Thymus (tissue), 11 donors: Measurements from ENCODE around the gene BLNK. TPM values are rescaled to one million over a fixed set of nuclear protein-coding genes. Genes with fewer than 3 reads are reported as not detected.

Experiments used
- DNase-seq, 9 donors: peaks; one replicate each; pipeline ENCODE4 v3.0.0-alpha.2; 2013; ENCODE audit warnings: low spot score in 9 of 9, low read depth in 6 of 9, missing footprints in 1 of 9
- H3K27ac ChIP-seq, 2 donors: one replicate each; pipeline ENCODE4 v1.5.1; 2013; ENCODE audit warnings: control low read depth in 1 of 2, low read depth in 1 of 2, low read length in 1 of 2, mild to moderate bottlenecking in 1 of 2, moderate library complexity in 1 of 2
- H3K27me3 ChIP-seq, 2 donors: one replicate each; pipeline ENCODE4 v1.5.1; 2013; ENCODE audit warnings: low read length in 1 of 2; ENCODE audit not compliant: control insufficient read depth in 2 of 2, insufficient read depth in 1 of 2
- H3K36me3 ChIP-seq, 2 donors: one replicate each; pipeline ENCODE4 v1.5.1; 2013; ENCODE audit warnings: low read length in 1 of 2, mild to moderate bottlenecking in 1 of 2, moderate library complexity in 1 of 2; ENCODE audit not compliant: control insufficient read depth in 2 of 2, insufficient read depth in 2 of 2
- H3K4me1 ChIP-seq, 2 donors: one replicate each; pipeline ENCODE4 v1.5.1; 2013; ENCODE audit warnings: low read length in 2 of 2; ENCODE audit not compliant: control insufficient read depth in 2 of 2, insufficient read depth in 2 of 2
- H3K4me3 ChIP-seq, 2 donors: one replicate each; pipeline ENCODE4 v1.5.1; 2013; ENCODE audit warnings: low read length in 2 of 2, control low read depth in 1 of 2, mild to moderate bottlenecking in 1 of 2
- H3K9me3 ChIP-seq, 2 donors: one replicate each; pipeline ENCODE4 v1.5.1; 2013; ENCODE audit warnings: low read length in 1 of 2, mild to moderate bottlenecking in 1 of 2; ENCODE audit not compliant: control insufficient read depth in 2 of 2, insufficient read depth in 1 of 2
- WGBS: extraction: QIAGEN DNeasy Blood & Tissue Kit; methylation state at CpG from one replicate; pipeline ENCODE4 v1.1.7; 2013; 5-methylcytosine and 5-hydroxymethylcytosine counted together
- polyA plus RNA-seq: library from polyadenylated mRNA; stranded (reverse); fragments of 200-250 nt; gene quantifications from one replicate; pipeline ENCODE4 v1.2.3, GENCODE V29; 2013
- total RNA-seq: library from RNA; stranded (reverse); fragments of 120-200 nt; gene quantifications from one replicate; pipeline ENCODE4 v1.2.4, GENCODE V29; 2013
- donor health status: healthy.

BLNK gene
- total and polyA plus RNA-seq, 2 donors: 7.2 to 11.2 TPM

- H3K27ac ChIP-seq: no peak overlapping the region
- no peaks in the 10 kb centered on the region for H3K9me3 ChIP-seq
- no peak overlapping the region for H3K4me3 ChIP-seq
- no peaks in the 10 kb centered on the region for H3K4me1 ChIP-seq
- H3K36me3 ChIP-seq: no peaks in the 10 kb centered on the region
- WGBS: 97% methylated on average over 3 of the region's 3 CpGs
- no peaks in the 10 kb centered on the region for H3K27me3 ChIP-seq
- DNase-seq: no peak
Observed at GRCh38 chr10:96281444-96282029, 10.2 kb upstream of the BLNK start.

- Histone ChIP-seq H3K4me3 (no peak overlapping the region), H3K27ac (no peak overlapping the region), H3K27me3 (no peaks in the 10 kb centered on the region), H3K36me3 (no peaks in the 10 kb centered on the region), H3K9me3 (no peaks in the 10 kb centered on the region), H3K4me1 (no peaks in the 10 kb centered on the region)
- DNase-seq: no peak
- 97% methylated on average over 2 of the region's 2 CpGs for WGBS
Observed at GRCh38 chr10:96280859-96281258, 9.5 kb upstream of the BLNK start.

- no peak overlapping the region for H3K4me3 ChIP-seq
- no peaks in the 10 kb centered on the region for H3K4me1 ChIP-seq
- 97% methylated on average over 3 of the region's 3 CpGs for WGBS
- H3K27me3 ChIP-seq: no peaks in the 10 kb centered on the region
- H3K9me3 ChIP-seq: no peaks in the 10 kb centered on the region
- no peak for DNase-seq
- no peak overlapping the region for H3K27ac ChIP-seq
- H3K36me3 ChIP-seq: no peaks in the 10 kb centered on the region
Observed at GRCh38 chr10:96279191-96279641, 7.8 kb upstream of the BLNK start.

GRCh38 chr10:96276831-96277230 is 5.5 kb upstream of the BLNK start:
- peaks cover 0 to 4% of the 10 kb centered on the region in 2 donors for H3K4me1 ChIP-seq
- 93% methylated on average over 1 of the region's 1 CpG for WGBS
- DNase-seq: no peak

GRCh38 chr10:96276426-96276825 is 5.1 kb upstream of the BLNK start:
- no peak overlapping the region for H3K4me3 ChIP-seq
- no peaks in the 10 kb centered on the region for H3K9me3 ChIP-seq
- peaks cover 0 to 4% of the 10 kb centered on the region in 2 donors for H3K4me1 ChIP-seq
- no peak for DNase-seq
- no peaks in the 10 kb centered on the region for H3K27me3 ChIP-seq
- no peaks in the 10 kb centered on the region for H3K36me3 ChIP-seq
- WGBS: 98% methylated on average over 6 of the region's 6 CpGs
- no peak overlapping the region for H3K27ac ChIP-seq

More at GRCh38 chr10:96276831-96277230, 5.5 kb upstream of the BLNK start:
- Histone ChIP-seq H3K9me3 (no peaks in the 10 kb centered on the region), H3K4me3 (no peak overlapping the region), H3K27ac (no peak overlapping the region), H3K36me3 (no peaks in the 10 kb centered on the region), H3K27me3 (no peaks in the 10 kb centered on the region)

- Histone ChIP-seq H3K36me3 (no peaks in the 10 kb centered on the region), H3K27ac (no peak overlapping the region), H3K27me3 (no peaks in the 10 kb centered on the region), H3K4me1 (peaks cover 0 to 4% of the 10 kb centered on the region in 2 donors), H3K4me3 (no peak overlapping the region), H3K9me3 (no peaks in the 10 kb centered on the region)
- WGBS: 96% methylated on average over 2 of the region's 2 CpGs
- no peak for DNase-seq
Observed at GRCh38 chr10:96275685-96276418, 4.5 kb upstream of the BLNK start.

- WGBS: 92% methylated on average over 8 of the region's 8 CpGs
- DNase-seq: no peak
- peaks cover 0 to 4% of the 10 kb centered on the region in 2 donors for H3K4me1 ChIP-seq
Observed at GRCh38 chr10:96272316-96273280, 1.2 kb upstream of the BLNK start.

GRCh38 chr10:96270571-96270970 is 798 bp downstream of the BLNK start:
- Histone ChIP-seq H3K4me3 (peak overlapping the region in 1 of 2 donors; percentile 21), H3K9me3 (no peaks in the 10 kb centered on the region), H3K4me1 (peaks cover 0 to 4% of the 10 kb centered on the region in 2 donors), H3K36me3 (no peaks in the 10 kb centered on the region), H3K27ac (no peak overlapping the region), H3K27me3 (no peaks in the 10 kb centered on the region)
- DNase-seq: no peak
- 89% methylated on average over 2 of the region's 2 CpGs for WGBS

More at GRCh38 chr10:96272316-96273280, 1.2 kb upstream of the BLNK start:
- Histone ChIP-seq H3K4me3 (no peak overlapping the region), H3K36me3 (no peaks in the 10 kb centered on the region), H3K9me3 (no peaks in the 10 kb centered on the region), H3K27ac (peak overlapping the region in 1 of 2 donors; percentile 66), H3K27me3 (no peaks in the 10 kb centered on the region)
